ENCODE results near the gene CAPN12.

The CAPN12 gene

DNA sequence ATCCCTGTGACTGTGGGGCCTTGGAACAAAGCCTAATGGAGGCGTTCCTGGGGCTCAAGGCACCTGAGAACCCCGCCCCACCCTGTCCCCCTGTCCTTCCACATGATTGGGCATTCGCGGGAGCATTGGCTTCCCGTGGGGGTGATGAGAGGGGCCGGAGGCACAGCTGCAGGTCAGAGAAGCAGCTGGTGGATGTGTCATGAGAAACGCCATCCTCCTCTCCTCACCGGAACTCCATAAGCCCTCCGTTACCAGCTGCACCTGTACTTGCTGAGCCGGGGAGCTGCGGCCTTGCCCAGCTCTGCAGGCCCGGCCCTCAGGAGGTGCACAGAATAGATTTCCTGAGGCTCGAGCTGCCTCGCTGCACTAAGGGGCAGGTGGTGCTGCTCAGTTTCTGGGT is 42.0 kb downstream of the CAPN12 start:
- no peaks in the 10 kb centered on the region for H3K27me3 ChIP-seq (ENCODE audit: insufficient read depth, low read depth, severe bottlenecking)
- DNase-seq, result no peak
- H3K4me3 ChIP-seq (ENCODE audit: low read depth, low read length), result no peak overlapping the region
- H3K9me3 ChIP-seq (ENCODE audit: severe bottlenecking), result no peaks in the 10 kb centered on the region
- TF ChIP-seq, protein P1, sequence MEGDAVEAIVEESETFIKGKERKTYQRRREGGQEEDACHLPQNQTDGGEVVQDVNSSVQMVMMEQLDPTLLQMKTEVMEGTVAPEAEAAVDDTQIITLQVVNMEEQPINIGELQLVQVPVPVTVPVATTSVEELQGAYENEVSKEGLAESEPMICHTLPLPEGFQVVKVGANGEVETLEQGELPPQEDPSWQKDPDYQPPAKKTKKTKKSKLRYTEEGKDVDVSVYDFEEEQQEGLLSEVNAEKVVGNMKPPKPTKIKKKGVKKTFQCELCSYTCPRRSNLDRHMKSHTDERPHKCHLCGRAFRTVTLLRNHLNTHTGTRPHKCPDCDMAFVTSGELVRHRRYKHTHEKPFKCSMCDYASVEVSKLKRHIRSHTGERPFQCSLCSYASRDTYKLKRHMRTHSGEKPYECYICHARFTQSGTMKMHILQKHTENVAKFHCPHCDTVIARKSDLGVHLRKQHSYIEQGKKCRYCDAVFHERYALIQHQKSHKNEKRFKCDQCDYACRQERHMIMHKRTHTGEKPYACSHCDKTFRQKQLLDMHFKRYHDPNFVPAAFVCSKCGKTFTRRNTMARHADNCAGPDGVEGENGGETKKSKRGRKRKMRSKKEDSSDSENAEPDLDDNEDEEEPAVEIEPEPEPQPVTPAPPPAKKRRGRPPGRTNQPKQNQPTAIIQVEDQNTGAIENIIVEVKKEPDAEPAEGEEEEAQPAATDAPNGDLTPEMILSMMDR (IDR thresholded peaks at IDR 0.05; ENCODE audit: low read depth, low read length), result no peak
- peaks cover 94% of the 10 kb centered on the region for H3K36me3 ChIP-seq
- H3K27ac ChIP-seq, result no peak overlapping the region

DNA sequence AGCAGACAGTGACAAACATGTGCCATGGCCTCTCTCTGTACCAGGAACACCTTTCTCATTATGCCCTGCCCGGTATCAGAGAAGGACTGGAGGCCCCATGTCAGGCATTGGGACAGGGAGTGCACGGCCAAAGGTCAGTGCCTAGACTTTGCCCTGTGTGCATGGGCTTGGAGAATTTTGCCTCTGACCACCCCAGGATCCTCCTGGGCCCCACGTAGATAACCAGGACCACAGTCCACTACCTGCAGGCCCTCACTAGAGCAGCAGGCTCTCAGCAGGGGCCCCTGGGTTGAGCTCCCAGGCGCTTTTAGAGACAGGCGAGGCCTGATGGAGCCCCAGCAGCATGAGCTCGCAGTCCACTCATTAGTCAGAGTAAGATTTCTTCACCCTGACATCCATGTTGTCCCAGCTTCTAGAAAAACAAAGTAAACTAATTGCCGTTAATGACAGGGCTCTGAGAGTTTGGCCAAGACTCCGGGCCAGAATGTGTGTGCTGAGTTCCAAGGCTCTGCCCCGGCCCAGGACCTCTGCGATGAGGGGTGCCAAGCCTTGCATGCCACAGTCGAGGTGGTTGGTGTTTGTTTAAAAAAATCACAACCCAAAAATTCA is 42.7 kb downstream of the CAPN12 start:
- no peaks in the 10 kb centered on the region for H3K9me3 ChIP-seq (ENCODE audit: severe bottlenecking)
- DNase-seq, result no peak
- TF ChIP-seq, protein P1 (IDR thresholded peaks at IDR 0.05; ENCODE audit: low read depth, low read length), result no peak
- no peak overlapping the region for H3K4me3 ChIP-seq (ENCODE audit: low read depth, low read length)
- H3K36me3 ChIP-seq, result peaks cover 94% of the 10 kb centered on the region
- no peak overlapping the region for H3K27ac ChIP-seq
- no peaks in the 10 kb centered on the region for H3K27me3 ChIP-seq (ENCODE audit: insufficient read depth, low read depth, severe bottlenecking)

DNA sequence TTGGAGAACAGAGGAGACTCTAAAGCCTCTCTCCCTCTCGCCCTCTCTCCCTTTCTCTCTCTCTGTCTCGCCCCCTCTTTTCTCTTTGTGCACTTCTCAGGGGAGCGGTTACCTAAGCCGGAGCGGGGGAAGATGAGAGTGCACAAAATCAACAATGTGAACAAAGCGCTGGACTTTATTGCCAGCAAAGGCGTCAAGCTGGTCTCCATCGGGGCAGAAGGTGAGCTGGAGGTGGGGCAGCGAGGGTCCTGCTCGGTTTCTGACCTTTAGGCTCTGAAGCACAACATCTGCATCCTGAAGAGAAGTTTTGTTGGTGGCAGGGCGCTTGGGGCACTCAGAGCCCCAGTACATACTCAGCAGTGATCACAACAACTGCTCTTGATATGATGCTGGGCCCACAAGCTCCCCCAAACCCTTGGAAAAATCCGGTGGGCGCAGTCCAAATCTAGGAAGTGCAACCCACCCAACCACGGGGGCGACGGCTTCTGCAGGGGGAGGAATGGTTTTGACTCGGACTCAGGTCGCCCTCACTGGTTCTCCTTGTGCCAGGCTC is 43.3 kb downstream of the CAPN12 start:
- Histone ChIP-seq H3K36me3 (peaks cover 94% of the 10 kb centered on the region), H3K4me3 (ENCODE audit: low read depth, low read length) (no peak overlapping the region), H3K9me3 (ENCODE audit: severe bottlenecking) (no peaks in the 10 kb centered on the region), H3K27me3 (ENCODE audit: insufficient read depth, low read depth, severe bottlenecking) (no peaks in the 10 kb centered on the region), H3K27ac (no peak overlapping the region)
- DNase-seq, result no peak
- TF ChIP-seq, protein P1 (IDR thresholded peaks at IDR 0.05; ENCODE audit: low read depth, low read length), result no peak

DNA sequence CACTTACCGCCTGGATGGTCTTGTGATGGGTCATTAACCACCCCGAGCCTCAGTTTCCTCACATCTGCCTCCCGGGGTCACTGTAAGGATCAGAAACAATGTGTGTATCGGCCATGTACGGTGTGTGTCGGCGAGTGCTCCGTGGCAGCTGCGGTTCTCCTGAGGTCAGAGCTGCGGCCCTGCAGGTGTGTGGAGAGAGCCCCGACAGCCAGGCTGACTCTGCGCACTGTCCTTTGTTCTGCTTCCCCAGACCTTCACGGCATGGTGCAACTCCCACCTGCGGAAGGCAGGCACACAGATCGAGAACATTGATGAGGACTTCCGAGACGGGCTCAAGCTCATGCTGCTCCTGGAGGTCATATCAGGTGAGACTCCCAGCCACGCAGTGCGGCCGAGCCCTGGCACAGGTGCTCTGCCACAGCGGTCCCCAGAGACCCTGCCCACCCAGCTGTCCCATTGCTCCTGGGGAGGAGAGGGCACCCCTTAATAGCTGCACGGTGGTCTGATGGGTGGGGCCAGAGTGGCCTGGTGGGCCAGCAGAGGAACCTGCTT is 43.8 kb downstream of the CAPN12 start:
- Histone ChIP-seq H3K36me3 (peaks cover 94% of the 10 kb centered on the region), H3K9me3 (ENCODE audit: severe bottlenecking) (no peaks in the 10 kb centered on the region), H3K27me3 (ENCODE audit: insufficient read depth, low read depth, severe bottlenecking) (no peaks in the 10 kb centered on the region), H3K27ac (no peak overlapping the region), H3K4me3 (ENCODE audit: low read depth, low read length) (no peak overlapping the region)
- no peak for DNase-seq
- TF ChIP-seq, protein P1 (IDR thresholded peaks at IDR 0.05; ENCODE audit: low read depth, low read length), result no peak

DNA sequence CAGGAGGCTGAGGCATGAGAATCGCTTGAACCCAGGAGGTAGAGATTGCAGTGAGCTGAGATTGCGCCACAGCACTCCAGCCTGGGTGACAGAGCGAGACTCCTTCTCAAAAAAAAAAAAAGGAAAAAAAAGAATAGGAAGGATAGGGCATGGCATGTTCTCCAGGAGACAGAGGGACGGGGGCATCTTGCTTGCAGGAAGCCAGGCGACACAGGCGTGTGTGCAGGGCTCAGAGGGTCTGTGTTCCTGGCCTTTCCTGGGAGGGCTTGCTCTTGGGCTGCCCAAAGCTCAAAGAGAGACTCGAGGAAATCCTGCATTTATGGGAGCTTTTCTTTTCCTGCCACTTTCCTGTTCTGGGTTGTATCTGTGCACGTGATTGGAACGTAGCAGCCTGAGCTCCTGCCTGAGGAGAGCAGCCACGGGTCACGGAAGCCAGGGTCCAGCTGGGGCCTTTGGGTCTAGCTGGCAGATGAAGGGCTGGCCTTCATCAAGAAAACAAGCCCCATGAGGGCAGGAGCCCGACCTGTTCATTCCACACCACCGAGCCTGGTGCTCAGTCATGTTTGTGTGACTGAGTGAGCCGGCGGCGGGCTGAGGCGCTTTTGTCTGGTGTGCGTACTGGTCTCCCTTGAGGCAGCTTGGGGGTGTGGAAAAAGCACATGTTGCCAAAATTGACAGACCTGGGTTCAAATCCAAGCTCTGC is 44.5 kb downstream of the CAPN12 start:
- Histone ChIP-seq H3K36me3 (peaks cover 94% of the 10 kb centered on the region), H3K4me3 (ENCODE audit: low read depth, low read length) (no peak overlapping the region), H3K9me3 (ENCODE audit: severe bottlenecking) (no peaks in the 10 kb centered on the region), H3K27me3 (ENCODE audit: insufficient read depth, low read depth, severe bottlenecking) (no peaks in the 10 kb centered on the region), H3K27ac (no peak overlapping the region)
- no peak for DNase-seq
- TF ChIP-seq, protein P1 (IDR thresholded peaks at IDR 0.05; ENCODE audit: low read depth, low read length), result no peak

All from WERI-Rb-1 (cell line).